Measurements from ENCODE around the gene BBS9. TPM values are rescaled to one million over a fixed set of nuclear protein-coding genes. Genes with fewer than 3 reads are reported as not detected.
"Not testable (repeated sequence)": the region's sequence is repeated elsewhere in the genome, so short reads cannot be mapped to it uniquely, and the experiment has no call there.

BBS9 gene
- total RNA-seq, 4 donors from 2014 or later: 11.3 to 28.5 (median 20.7) TPM

DNA sequence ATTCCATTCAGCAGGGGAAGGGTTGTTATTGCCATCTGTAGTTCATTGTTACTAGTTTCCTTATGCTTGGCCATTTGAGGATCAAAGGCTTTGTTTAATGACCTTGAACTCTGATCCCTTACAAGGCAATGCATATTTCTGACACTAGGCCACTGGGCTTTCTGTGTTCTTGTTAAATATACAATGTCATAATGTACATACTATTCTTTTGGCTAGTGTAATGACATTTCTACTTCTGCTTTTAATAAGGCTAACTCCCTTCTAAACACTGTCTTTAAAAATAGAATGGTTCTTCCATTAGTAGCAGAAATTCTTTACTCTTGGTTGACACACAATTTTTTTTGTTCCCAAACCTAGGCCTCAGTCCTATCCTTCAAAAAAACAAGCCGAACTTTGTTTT is 86.6 kb downstream of the BBS9 start:
- DNase-seq (ENCODE audit: low spot score): no peak
- TF ChIP-seq, protein P1, sequence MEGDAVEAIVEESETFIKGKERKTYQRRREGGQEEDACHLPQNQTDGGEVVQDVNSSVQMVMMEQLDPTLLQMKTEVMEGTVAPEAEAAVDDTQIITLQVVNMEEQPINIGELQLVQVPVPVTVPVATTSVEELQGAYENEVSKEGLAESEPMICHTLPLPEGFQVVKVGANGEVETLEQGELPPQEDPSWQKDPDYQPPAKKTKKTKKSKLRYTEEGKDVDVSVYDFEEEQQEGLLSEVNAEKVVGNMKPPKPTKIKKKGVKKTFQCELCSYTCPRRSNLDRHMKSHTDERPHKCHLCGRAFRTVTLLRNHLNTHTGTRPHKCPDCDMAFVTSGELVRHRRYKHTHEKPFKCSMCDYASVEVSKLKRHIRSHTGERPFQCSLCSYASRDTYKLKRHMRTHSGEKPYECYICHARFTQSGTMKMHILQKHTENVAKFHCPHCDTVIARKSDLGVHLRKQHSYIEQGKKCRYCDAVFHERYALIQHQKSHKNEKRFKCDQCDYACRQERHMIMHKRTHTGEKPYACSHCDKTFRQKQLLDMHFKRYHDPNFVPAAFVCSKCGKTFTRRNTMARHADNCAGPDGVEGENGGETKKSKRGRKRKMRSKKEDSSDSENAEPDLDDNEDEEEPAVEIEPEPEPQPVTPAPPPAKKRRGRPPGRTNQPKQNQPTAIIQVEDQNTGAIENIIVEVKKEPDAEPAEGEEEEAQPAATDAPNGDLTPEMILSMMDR (IDR thresholded peaks at IDR 0.05): no peak
- ATAC-seq (ENCODE audit: low FRiP score): no peak

DNA sequence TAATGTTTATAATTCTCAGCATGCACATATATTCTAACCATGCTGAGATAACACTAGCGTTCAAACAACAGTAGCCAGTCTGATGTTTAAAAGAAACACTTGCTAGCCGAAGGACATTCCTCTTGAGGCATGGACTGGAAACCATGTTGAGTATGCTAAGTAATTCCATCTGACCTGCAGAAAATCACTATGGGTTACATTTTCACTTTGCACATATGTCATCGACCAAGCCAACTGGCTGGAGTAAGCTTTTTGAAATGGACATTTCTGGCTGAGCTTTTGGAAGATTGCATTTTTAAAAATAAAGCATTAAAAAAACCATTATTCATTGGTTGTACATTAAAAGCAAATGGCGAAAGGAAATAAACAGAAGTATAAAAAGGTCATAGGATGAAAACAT is 88.2 kb downstream of the BBS9 start:
- no peak for DNase-seq (ENCODE audit: low spot score)
- no peak for ATAC-seq (ENCODE audit: low FRiP score)
- TF ChIP-seq, protein P1 (IDR thresholded peaks at IDR 0.05): no peak

DNA sequence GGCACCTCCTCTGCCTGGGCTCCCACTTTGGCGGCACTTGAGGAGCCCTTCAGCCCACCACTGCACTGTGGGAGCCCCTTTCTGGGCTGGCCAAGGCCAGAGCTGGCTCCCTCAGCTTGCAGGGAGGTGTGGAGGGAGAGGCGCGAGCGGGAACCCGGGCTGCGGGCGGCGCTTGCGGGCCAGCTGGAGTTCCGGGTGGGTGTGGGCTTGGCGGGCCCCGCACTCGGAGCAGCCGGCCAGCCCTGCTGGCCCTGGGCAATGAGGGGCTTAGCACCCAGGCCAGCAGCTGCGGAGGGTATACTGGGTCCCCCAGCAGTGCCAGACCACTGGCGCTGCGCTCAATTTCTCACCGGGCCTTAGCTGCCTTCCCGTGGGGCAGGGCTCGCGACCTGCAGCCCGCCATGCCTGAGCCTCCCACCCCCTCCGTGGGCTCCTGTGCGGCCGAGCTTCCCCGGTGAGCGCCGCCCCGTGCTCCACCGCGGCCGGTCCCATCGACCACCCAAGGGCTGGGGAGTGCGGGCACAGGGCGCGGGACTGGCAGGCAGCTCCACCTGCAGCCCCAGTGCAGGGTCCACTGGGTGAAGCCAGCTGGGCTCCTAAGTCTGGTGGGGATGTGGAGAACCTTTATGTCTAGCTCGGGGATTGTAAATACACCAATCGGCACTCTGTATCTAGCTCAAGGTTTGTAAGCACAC is 89.6 kb downstream of the BBS9 start:
- DNase-seq (ENCODE audit: low spot score); ATAC-seq (ENCODE audit: low FRiP score): not testable (repeated sequence)

DNA sequence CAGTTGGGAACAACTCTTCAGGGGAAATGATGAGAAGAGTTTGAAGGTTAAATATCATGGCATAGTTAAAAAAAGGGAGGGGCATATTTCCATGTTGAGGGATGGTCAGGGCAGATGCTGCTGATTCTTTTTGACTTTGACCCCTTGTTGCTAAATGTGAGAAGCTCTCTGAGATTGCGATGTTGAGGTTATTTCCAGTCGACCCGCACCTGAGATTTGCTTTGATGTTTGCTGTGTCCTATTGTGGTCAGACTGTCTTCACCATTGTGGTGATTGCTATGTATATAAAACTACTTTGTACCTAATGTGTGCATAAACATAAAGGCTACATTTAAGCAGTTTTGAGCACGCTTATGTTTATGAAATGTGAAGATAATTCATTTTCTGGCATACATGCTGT is 90.9 kb downstream of the BBS9 start:
- TF ChIP-seq, protein P1 (IDR thresholded peaks at IDR 0.05): no peak
- ATAC-seq (ENCODE audit: low FRiP score) (no peak), DNase-seq (ENCODE audit: low spot score) (no peak)

DNA sequence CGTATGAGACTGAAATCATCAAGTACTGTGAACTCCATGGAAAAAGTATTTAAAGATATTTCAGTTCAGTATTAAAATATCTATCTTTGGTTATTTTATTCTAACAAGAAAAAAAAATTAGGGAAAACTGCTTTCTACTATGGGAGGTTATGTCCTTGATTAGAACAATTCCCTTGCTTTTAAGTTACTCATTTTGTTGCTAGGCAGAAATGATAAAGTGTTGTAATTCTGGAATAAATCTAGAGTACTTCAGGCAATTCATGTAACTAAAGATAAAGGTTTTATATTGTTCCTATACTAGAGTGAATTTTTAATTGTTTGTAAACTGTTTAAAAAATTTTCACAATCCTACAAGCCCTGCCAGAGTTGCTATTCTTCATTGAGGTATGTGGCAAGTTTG is 92.0 kb downstream of the BBS9 start:
- no peak for DNase-seq (ENCODE audit: low spot score)

DNA sequence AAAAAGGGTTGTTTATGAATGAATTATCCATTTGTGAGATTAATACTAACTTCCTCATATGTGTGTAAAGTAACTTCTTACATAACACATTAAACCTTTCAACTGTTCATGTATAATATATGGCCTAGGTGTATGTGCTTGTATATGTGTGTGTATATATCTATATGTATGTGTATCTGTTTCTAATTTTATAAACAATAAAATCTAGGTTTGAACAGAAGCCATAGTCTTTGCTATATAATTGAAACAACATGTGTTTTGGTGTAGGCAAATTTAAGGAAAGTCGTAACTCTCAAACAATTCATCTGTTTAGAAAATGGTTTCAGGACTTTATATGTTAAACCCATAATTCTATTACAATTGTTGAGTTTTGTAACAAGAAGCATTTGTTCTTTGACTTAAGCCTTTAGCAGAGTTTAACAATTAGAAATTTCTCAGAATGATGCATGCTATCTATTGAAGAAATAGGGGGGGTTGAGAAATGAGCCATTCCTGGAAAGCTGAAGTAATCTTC is 103.3 kb downstream of the BBS9 start:
- ATAC-seq (ENCODE audit: low FRiP score) (no peak), DNase-seq (ENCODE audit: low spot score) (no peak)
- TF ChIP-seq, protein P1 (IDR thresholded peaks at IDR 0.05): no peak

More for the DNA sequence above, 92.0 kb downstream of the BBS9 start:
- ATAC-seq (ENCODE audit: low FRiP score): no peak
- TF ChIP-seq, protein P1 (IDR thresholded peaks at IDR 0.05): no peak

DNA sequence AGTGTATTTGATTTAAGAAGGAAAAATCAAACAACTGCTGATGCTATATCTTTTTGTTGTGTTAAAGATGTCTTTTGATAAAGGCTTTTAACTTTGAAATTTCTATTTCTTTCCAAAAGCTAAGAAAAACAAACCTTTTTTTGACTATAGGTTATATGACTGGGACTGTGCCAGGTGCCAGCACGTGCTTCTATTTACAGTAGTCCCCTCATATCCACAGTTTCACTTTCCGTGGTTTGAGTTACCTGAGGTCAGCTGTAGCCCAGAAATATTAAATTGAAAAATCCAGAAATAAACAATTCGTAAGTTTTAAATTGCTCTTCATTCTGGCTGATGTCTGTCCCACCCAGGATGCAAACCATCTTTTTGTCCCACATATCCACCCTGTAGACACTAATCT is 104.3 kb downstream of the BBS9 start:
- no peak for DNase-seq (ENCODE audit: low spot score)
- ATAC-seq (ENCODE audit: low FRiP score): no peak
- TF ChIP-seq, protein P1 (IDR thresholded peaks at IDR 0.05): no peak
